Measurements from ENCODE around the gene BAIAP2L1. TPM values are rescaled to one million over a fixed set of nuclear protein-coding genes. Genes with fewer than 3 reads are reported as not detected.

The BAIAP2L1 gene
- total and polyA plus RNA-seq, 2 experiments from 2014 or later: 24.1 to 38.3 TPM

- Histone ChIP-seq H3K4me2 (no peak overlapping the region), H3F3A (replicated peaks; ENCODE audit: low read depth) (peaks cover 10% of the 10 kb centered on the region; the same call in 1 of the 2 replicates), H3K27me3 (ENCODE audit: insufficient read depth) (no peaks in the 10 kb centered on the region), H3K4me3 (no peak overlapping the region), H3K79me2 (replicated peaks; ENCODE audit: insufficient read depth) (0 out of 2 replicates have a peak, but pooled peaks cover 6% of the 10 kb centered on the region), H3K9me2 (ENCODE audit: insufficient read depth) (no peaks in the 10 kb centered on the region), H3K27ac (ENCODE audit: low read depth) (no peak overlapping the region), H2AFZ (no peak overlapping the region), H3K36me3 (ENCODE audit: insufficient read depth) (0 out of 2 replicates have a peak, but pooled peaks cover 16% of the 10 kb centered on the region), H3K4me1 (ENCODE audit: insufficient read depth) (peaks cover 13% of the 10 kb centered on the region; the same call in 1 of the 2 replicates), H4K20me1 (replicated peaks; ENCODE audit: insufficient read depth) (peaks cover 18% of the 10 kb centered on the region; the same call in 1 of the 2 replicates)
- Mint-ChIP-seq H3K36me3 (ENCODE audit: low read depth) (peaks cover 43% of the 10 kb centered on the region), H3K27ac (0 out of 2 replicates have a peak overlapping the region, but pooled peaks have one; percentile 25), H3K27me3 (ENCODE audit: insufficient read depth, low read depth, poor library complexity) (peaks cover 20% of the 10 kb centered on the region), H3K4me3 (no peak overlapping the region), H3K4me1 (peaks cover 15% of the 10 kb centered on the region), H3K9me3 (no peaks in the 10 kb centered on the region)
- no peak for TF ChIP-seq STAT1 (IDR thresholded peaks at IDR 0.05; ENCODE audit: unreplicated experiment)
- TF ChIP-seq CTCF (conservative IDR thresholded peaks at IDR 0.05; ENCODE audit: low read depth in 2 of 2): no peak
- no peak for TF ChIP-seq CREB1 (CRISPR knock-in tag; IDR thresholded peaks at IDR 0.05; ENCODE audit: low read depth)
- no peak for TF ChIP-seq ETS1 (IDR thresholded peaks at IDR 0.05)
- TF ChIP-seq ZNF331 (CRISPR knock-in tag; IDR thresholded peaks at IDR 0.05; ENCODE audit: low read depth): no peak
- TF ChIP-seq ZNF114 (CRISPR knock-in tag; IDR thresholded peaks at IDR 0.05): no peak
- no peak for TF ChIP-seq EZH2 (IDR thresholded peaks at IDR 0.05; ENCODE audit: low read depth, unreplicated experiment)
- no peak for TF ChIP-seq NANOG (IDR thresholded peaks at IDR 0.05; ENCODE audit: borderline replicate concordance)
- TF ChIP-seq JUNB (IDR thresholded peaks at IDR 0.05; ENCODE audit: unreplicated experiment): no peak
- no peak for TF ChIP-seq ZNF462 (CRISPR knock-in tag; IDR thresholded peaks at IDR 0.05)
- TF ChIP-seq POLR2AphosphoS5 (IDR thresholded peaks at IDR 0.05; ENCODE audit: low read depth): no peak
- no peak for ATAC-seq
- no peak for DNase-seq (ENCODE audit: low spot score)
Observed at GRCh38 chr7:98296833-98297232, 104.1 kb downstream of the BAIAP2L1 start.

Data from GM23338 (cell line).